OCI-LY7 (cell line): Measurements from ENCODE around the gene PODNL1.

ENCODE experiments used
- CTCF ChIP-seq: fragments of 200-600 bp; sonication (generic); conservative IDR thresholded peaks from 2 replicates; pipeline ENCODE4 v1.5.1; 2014; ENCODE audit warnings: mild to moderate bottlenecking, antibody characterized with exemption, low read length, moderate library complexity, mixed read lengths
- EZH2phosphoT487 ChIP-seq: fragments of 200-600 bp; sonication (generic); IDR thresholded peaks from 2 replicates; pipeline ENCODE4 v1.6.1; 2018; ENCODE audit warnings: low read depth, borderline replicate concordance, mild to moderate bottlenecking, mixed run types, antibody characterized with exemption, low read length, moderate library complexity, mixed read lengths

- no peak for TF ChIP-seq CTCF
- no peak for TF ChIP-seq EZH2phosphoT487
Observed at GRCh38 chr19:13926715-13927114, 11.5 kb downstream of the PODNL1 start.
